Rectal smooth muscle tissue (tissue), 1 donor: ENCODE results near the gene OSCAR.

ENCODE experiments used
- H3K27ac ChIP-seq: one replicate; pipeline ENCODE4 v1.7.0; 2013; ENCODE audit warnings: low read depth, low read length, inconsistent platforms
- H3K27me3 ChIP-seq: one replicate; pipeline ENCODE4 v1.7.0; 2013; ENCODE audit warnings: low read length; ENCODE audit not compliant: control insufficient read depth, insufficient read depth
- H3K36me3 ChIP-seq: one replicate; pipeline ENCODE4 v1.7.0; 2013; ENCODE audit warnings: low read length; ENCODE audit not compliant: control insufficient read depth, insufficient read depth
- H3K4me1 ChIP-seq: one replicate; pipeline ENCODE4 v1.7.0; 2013; ENCODE audit warnings: low read length; ENCODE audit not compliant: control insufficient read depth, insufficient read depth
- H3K4me3 ChIP-seq: one replicate; pipeline ENCODE4 v1.7.0; 2013; ENCODE audit warnings: low read length
- H3K9ac ChIP-seq: one replicate; pipeline ENCODE4 v1.7.0; 2013; ENCODE audit warnings: low read length

The OSCAR gene

GRCh38 chr19:54047616-54048015 is 53.0 kb downstream of the OSCAR start:
- no peak overlapping the region for H3K27ac ChIP-seq
- no peaks in the 10 kb centered on the region for H3K4me1 ChIP-seq
- no peaks in the 10 kb centered on the region for H3K36me3 ChIP-seq
- H3K9ac ChIP-seq = no peak overlapping the region
- H3K27me3 ChIP-seq = no peaks in the 10 kb centered on the region
- no peak overlapping the region for H3K4me3 ChIP-seq

DNA sequence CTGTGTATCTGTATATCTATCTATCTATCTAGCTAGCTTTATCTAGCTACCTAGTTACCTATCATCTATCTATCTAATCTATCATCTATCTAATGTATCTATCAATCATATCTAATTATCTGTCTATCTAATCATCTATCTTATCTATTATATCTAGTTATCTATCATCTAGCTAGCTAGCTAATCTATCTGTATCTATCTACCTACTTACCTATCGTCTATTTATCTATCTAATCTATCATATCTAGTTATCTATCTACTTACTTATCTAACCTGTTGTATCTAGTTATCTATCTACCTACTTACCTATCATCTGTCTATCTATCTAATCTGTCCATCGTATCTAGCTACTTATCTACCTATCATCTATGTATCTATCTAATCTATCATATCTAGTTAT is 54.8 kb downstream of the OSCAR start:
- no peaks in the 10 kb centered on the region for H3K36me3 ChIP-seq

More for the DNA sequence above, 54.8 kb downstream of the OSCAR start:
- Histone ChIP-seq H3K4me3 (no peak overlapping the region), H3K27ac (no peak overlapping the region), H3K9ac (no peak overlapping the region), H3K4me1 (no peaks in the 10 kb centered on the region), H3K27me3 (no peaks in the 10 kb centered on the region)
